ENCODE measurements around the gene TCF4.

The TCF4 gene

DNA sequence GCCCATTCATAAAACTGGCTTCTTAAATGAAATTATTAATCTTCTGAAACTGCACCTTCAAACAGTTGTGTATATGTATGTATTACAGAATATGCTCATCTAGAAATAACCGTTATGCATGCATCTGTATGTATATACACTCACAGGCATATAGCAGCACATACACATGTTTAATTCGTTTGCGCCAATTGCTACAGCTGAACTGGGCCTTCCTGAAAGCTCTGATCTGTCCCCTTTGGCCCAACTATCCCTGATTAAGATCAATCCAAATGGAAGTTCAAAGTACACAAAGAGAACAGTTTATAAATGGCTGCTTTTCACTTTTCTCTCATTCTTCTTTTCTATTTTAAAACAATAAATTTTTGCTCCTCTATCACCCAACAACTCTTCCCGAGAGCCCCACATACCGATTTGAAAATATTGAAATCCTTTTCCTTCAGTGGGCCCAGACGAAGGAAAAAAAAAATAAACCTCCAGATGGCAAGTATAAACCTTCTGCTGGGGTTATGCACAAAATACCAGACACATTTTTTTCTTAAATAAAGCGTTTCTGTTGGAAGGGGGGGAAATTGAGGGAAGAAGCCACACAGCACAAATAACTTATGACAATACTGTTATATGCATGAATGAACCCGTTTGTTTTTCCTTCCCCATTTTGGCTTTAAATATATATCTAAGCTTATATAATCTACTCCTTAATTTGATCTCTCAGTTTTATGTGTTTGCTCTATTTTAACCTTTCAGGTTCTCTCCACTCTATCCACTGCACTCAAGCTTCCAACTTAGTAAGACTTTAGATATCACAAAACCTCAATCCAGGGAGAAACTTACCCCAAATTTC lies 267.3 kb downstream of the TCF4 start:
- H3K27me3 ChIP-seq (ENCODE audit: insufficient read depth, poor library complexity, severe bottlenecking): peaks cover 34% of the 10 kb centered on the region
- no peak overlapping the region for H3K4me3 ChIP-seq (replicated peaks; ENCODE audit: insufficient read depth, low read length)
- no peak for DNase-seq (ENCODE audit: low read depth in 1 of 2, low spot score in 1 of 2)
- no peak overlapping the region for H3K27ac ChIP-seq (replicated peaks)
- TF ChIP-seq POLR2AphosphoS5 (IDR thresholded peaks at IDR 0.05; ENCODE audit: low read depth): no peak
- TF ChIP-seq, protein P1, sequence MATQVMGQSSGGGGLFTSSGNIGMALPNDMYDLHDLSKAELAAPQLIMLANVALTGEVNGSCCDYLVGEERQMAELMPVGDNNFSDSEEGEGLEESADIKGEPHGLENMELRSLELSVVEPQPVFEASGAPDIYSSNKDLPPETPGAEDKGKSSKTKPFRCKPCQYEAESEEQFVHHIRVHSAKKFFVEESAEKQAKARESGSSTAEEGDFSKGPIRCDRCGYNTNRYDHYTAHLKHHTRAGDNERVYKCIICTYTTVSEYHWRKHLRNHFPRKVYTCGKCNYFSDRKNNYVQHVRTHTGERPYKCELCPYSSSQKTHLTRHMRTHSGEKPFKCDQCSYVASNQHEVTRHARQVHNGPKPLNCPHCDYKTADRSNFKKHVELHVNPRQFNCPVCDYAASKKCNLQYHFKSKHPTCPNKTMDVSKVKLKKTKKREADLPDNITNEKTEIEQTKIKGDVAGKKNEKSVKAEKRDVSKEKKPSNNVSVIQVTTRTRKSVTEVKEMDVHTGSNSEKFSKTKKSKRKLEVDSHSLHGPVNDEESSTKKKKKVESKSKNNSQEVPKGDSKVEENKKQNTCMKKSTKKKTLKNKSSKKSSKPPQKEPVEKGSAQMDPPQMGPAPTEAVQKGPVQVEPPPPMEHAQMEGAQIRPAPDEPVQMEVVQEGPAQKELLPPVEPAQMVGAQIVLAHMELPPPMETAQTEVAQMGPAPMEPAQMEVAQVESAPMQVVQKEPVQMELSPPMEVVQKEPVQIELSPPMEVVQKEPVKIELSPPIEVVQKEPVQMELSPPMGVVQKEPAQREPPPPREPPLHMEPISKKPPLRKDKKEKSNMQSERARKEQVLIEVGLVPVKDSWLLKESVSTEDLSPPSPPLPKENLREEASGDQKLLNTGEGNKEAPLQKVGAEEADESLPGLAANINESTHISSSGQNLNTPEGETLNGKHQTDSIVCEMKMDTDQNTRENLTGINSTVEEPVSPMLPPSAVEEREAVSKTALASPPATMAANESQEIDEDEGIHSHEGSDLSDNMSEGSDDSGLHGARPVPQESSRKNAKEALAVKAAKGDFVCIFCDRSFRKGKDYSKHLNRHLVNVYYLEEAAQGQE (IDR thresholded peaks at IDR 0.05; ENCODE audit: insufficient replicate concordance, low read depth): no peak
- TF ChIP-seq GABPA (IDR thresholded peaks at IDR 0.05; ENCODE audit: low read depth): no peak
- no peak for TF ChIP-seq SPI1 (IDR thresholded peaks at IDR 0.05; ENCODE audit: borderline replicate concordance, low read depth)
- TF ChIP-seq CTCF (IDR thresholded peaks at IDR 0.05; ENCODE audit: insufficient read depth, low read length): no peak

GRCh38 chr18:55319459-55320193 lies 268.4 kb downstream of the TCF4 start:
- Histone ChIP-seq H3K4me3 (replicated peaks; ENCODE audit: insufficient read depth, low read length) (no peak overlapping the region), H3K27ac (replicated peaks) (no peak overlapping the region), H3K27me3 (ENCODE audit: insufficient read depth, poor library complexity, severe bottlenecking) (peaks cover 31% of the 10 kb centered on the region)
- DNase-seq (ENCODE audit: low read depth in 1 of 2, low spot score in 1 of 2): no peak
- TF ChIP-seq POLR2AphosphoS5 (IDR thresholded peaks at IDR 0.05; ENCODE audit: low read depth): no peak
- TF ChIP-seq CTCF (IDR thresholded peaks at IDR 0.05; ENCODE audit: insufficient read depth, low read length): no peak
- TF ChIP-seq GABPA (IDR thresholded peaks at IDR 0.05; ENCODE audit: low read depth): no peak
- no peak for TF ChIP-seq SPI1 (IDR thresholded peaks at IDR 0.05; ENCODE audit: borderline replicate concordance, low read depth)
- TF ChIP-seq, protein P1 (IDR thresholded peaks at IDR 0.05; ENCODE audit: insufficient replicate concordance, low read depth): no peak

GRCh38 chr18:55318951-55319441 lies 269.0 kb downstream of the TCF4 start:
- DNase-seq (ENCODE audit: low read depth in 1 of 2, low spot score in 1 of 2): no peak
- no peak overlapping the region for H3K27ac ChIP-seq (replicated peaks)
- H3K4me3 ChIP-seq (replicated peaks; ENCODE audit: insufficient read depth, low read length): no peak overlapping the region
- peaks cover 31% of the 10 kb centered on the region for H3K27me3 ChIP-seq (ENCODE audit: insufficient read depth, poor library complexity, severe bottlenecking)
- TF ChIP-seq SPI1 (IDR thresholded peaks at IDR 0.05; ENCODE audit: borderline replicate concordance, low read depth) (no peak), CTCF (IDR thresholded peaks at IDR 0.05; ENCODE audit: insufficient read depth, low read length) (no peak), POLR2AphosphoS5 (IDR thresholded peaks at IDR 0.05; ENCODE audit: low read depth) (no peak), GABPA (IDR thresholded peaks at IDR 0.05; ENCODE audit: low read depth) (no peak)
- TF ChIP-seq, protein P1 (IDR thresholded peaks at IDR 0.05; ENCODE audit: insufficient replicate concordance, low read depth): no peak

Data from HL-60 (cell line).